ENCODE results near the gene CDC5L.

The CDC5L gene

GRCh38 chr6:44470115-44470464 is 82.6 kb downstream of the CDC5L start:
- no peak overlapping the region for H3K4me3 ChIP-seq (ENCODE audit: low read depth, low read length)

GRCh38 chr6:44470746-44471145 is 83.2 kb downstream of the CDC5L start:
- H3K4me3 ChIP-seq (ENCODE audit: low read depth, low read length): no peak overlapping the region
- TF ChIP-seq CTCF (IDR thresholded peaks at IDR 0.05; ENCODE audit: low read depth, low read length): no peak

More at GRCh38 chr6:44470115-44470464, 82.6 kb downstream of the CDC5L start:
- TF ChIP-seq CTCF (IDR thresholded peaks at IDR 0.05; ENCODE audit: low read depth, low read length): no peak

- no peak overlapping the region for H3K4me3 ChIP-seq (ENCODE audit: low read depth, low read length)
- no peak for TF ChIP-seq CTCF (IDR thresholded peaks at IDR 0.05; ENCODE audit: low read depth, low read length)
Measured at GRCh38 chr6:44471271-44471981, 83.9 kb downstream of the CDC5L start.

GRCh38 chr6:44472250-44472945 is 84.9 kb downstream of the CDC5L start:
- TF ChIP-seq CTCF (IDR thresholded peaks at IDR 0.05; ENCODE audit: low read depth, low read length): no peak

GRCh38 chr6:44473393-44474189 is 86.1 kb downstream of the CDC5L start:
- no peak overlapping the region for H3K4me3 ChIP-seq (ENCODE audit: low read depth, low read length)
- TF ChIP-seq CTCF (IDR thresholded peaks at IDR 0.05; ENCODE audit: low read depth, low read length): no peak

More at GRCh38 chr6:44472250-44472945, 84.9 kb downstream of the CDC5L start:
- H3K4me3 ChIP-seq (ENCODE audit: low read depth, low read length): no peak overlapping the region

GRCh38 chr6:44474190-44474631 is 86.7 kb downstream of the CDC5L start:
- H3K4me3 ChIP-seq (ENCODE audit: low read depth, low read length): no peak overlapping the region
- no peak for TF ChIP-seq CTCF (IDR thresholded peaks at IDR 0.05; ENCODE audit: low read depth, low read length)
